ENCODE measurements around the gene VAMP1.

Gene VAMP1

DNA sequence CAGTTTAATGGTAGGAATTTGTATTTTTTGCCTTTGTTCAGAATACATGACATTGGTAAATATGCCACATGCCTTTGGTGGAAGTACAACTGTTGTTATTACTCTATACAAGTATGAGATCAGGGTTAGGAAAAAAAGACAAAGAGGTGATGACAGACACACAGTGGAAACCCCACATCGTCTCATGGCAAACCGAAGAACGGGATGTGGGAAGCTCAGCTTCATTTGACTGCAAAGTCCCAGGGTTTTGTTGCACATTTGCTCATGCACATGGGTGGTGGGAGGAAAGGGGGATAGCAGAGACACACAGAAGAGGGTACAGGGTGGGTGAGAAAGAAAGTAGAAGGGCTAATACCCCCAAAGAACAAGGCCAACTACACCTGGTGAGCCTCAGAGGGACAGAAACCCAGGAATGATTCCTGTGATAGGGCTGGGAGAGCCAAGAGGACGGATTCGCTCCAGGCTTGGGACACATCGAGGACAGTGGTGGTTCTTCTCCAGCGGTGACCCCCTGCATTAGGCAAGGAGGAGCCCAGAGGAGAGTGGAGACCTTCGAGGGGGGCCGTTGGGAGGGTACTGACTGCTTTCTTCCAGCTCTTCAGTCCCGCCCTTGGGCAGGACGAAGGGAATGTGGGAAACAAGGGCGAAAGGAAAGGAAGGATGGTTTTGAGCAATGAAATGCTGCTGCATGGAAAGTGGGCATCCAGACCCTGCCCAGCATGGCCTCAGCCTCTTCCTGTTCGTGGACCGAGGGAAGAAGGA is 8.1 kb downstream of the VAMP1 start:
- no peak for DNase-seq (ENCODE audit: extremely low read depth, insufficient read length)
- TF ChIP-seq, protein P1, sequence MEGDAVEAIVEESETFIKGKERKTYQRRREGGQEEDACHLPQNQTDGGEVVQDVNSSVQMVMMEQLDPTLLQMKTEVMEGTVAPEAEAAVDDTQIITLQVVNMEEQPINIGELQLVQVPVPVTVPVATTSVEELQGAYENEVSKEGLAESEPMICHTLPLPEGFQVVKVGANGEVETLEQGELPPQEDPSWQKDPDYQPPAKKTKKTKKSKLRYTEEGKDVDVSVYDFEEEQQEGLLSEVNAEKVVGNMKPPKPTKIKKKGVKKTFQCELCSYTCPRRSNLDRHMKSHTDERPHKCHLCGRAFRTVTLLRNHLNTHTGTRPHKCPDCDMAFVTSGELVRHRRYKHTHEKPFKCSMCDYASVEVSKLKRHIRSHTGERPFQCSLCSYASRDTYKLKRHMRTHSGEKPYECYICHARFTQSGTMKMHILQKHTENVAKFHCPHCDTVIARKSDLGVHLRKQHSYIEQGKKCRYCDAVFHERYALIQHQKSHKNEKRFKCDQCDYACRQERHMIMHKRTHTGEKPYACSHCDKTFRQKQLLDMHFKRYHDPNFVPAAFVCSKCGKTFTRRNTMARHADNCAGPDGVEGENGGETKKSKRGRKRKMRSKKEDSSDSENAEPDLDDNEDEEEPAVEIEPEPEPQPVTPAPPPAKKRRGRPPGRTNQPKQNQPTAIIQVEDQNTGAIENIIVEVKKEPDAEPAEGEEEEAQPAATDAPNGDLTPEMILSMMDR (IDR thresholded peaks at IDR 0.05; ENCODE audit: insufficient read depth, low read length, poor library complexity, severe bottlenecking) = no peak
- Histone ChIP-seq H3K4me3 (replicated peaks; ENCODE audit: low read depth, low read length) (no peak overlapping the region), H3K36me3 (ENCODE audit: control insufficient read depth, insufficient read depth, low read length) (peaks cover 53% of the 10 kb centered on the region), H3K27me3 (replicated peaks; ENCODE audit: control insufficient read depth, insufficient read depth, low read length) (no peaks in the 10 kb centered on the region)

DNA sequence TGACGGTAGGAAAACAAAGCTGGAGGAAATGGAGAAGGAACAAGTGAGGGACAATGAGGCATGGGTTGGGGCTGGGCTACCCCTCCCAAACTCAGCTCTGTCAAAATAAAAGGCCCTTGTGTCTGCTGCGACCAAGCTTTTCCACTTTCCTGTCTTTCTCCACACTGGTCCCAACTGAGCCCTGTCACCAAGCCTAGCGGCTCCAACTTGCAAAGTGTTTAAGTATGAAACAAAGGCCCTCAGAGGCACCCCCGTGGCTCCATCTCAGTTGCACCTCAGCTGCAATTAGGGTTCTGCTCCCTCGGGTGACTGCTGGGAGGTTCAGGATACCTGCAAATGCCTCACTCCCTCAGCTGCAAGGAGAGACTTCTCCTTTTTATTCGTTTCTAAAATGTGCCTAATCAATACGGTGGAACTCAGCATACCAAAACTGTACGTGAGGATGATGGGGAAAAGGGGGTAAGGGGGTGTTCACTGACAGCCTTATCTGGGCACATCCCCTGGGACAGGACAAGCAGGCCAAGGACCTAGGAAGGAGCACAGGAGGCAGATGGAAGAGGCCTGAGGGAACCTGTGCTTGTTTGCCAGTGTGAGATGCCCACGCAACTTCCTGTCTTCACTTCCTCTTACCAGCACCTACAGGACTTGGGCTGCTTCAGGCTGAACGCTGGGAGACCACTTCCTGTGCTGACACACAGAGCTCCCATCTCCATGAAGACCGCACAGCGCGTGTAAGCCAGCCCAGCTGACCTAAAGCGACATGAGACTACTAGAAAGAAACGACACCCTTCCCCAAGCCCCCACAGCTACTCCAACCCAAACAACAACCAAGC is 8.9 kb downstream of the VAMP1 start:
- H3K27me3 ChIP-seq (replicated peaks; ENCODE audit: control insufficient read depth, insufficient read depth, low read length) = no peaks in the 10 kb centered on the region
- H3K4me3 ChIP-seq (replicated peaks; ENCODE audit: low read depth, low read length) = no peak overlapping the region
- TF ChIP-seq, protein P1 (IDR thresholded peaks at IDR 0.05; ENCODE audit: insufficient read depth, low read length, poor library complexity, severe bottlenecking) = no peak
- peaks cover 55% of the 10 kb centered on the region for H3K36me3 ChIP-seq (ENCODE audit: control insufficient read depth, insufficient read depth, low read length)
- peak; percentile 81 for DNase-seq (ENCODE audit: extremely low read depth, insufficient read length)

DNA sequence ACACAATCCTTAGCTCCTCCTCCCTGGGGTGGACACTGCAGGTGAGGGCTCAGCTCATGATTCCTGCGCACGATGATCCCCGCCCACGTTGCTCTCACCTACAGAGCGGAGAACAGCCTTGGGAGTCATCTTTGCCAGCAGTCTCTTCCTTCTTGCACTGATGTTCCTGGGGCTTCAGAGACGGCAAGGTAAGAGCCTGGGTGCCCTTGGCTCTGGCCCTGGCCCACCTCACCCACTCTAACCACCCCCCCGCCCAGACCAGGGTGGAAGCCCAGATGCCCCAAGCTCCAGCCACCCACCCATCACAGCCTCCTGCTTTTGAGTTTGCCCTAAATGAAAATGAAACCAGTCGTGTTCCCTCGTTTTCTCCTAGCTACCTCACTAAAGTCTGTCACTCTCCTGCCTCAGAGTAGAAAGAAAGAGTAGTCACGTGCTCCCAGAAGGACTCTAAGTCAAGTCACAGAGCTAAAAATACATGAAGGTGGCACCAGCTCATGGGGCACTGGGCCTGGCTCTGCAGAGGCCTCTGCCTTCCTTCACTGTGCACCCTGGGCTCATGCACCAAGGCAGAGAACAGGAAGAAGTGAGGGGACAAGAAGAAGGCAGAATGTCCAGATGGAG is 9.6 kb downstream of the VAMP1 start:
- peaks cover 49% of the 10 kb centered on the region for H3K36me3 ChIP-seq (ENCODE audit: control insufficient read depth, insufficient read depth, low read length)
- H3K4me3 ChIP-seq (replicated peaks; ENCODE audit: low read depth, low read length) = no peak overlapping the region
- no peaks in the 10 kb centered on the region for H3K27me3 ChIP-seq (replicated peaks; ENCODE audit: control insufficient read depth, insufficient read depth, low read length)
- no peak for DNase-seq (ENCODE audit: extremely low read depth, insufficient read length)
- TF ChIP-seq, protein P1 (IDR thresholded peaks at IDR 0.05; ENCODE audit: insufficient read depth, low read length, poor library complexity, severe bottlenecking) = no peak

DNA sequence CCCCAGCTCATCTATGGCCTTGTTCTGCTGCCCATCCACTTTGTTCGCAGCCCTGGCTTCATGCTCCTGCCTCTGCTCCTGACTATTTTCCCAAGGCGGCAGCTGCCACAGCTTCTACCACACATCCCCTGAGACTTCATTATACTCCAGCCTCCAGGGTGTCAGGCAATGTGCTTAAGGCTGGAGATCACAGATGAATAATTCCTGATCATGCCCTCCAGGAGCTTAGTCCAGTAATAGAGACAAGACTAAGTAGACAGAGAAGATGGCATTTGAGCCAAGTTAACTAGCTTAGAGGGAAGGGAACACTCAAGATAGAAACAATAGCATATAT is 11.5 kb downstream of the VAMP1 start:
- no peak for DNase-seq (ENCODE audit: extremely low read depth, insufficient read length)
- Histone ChIP-seq H3K36me3 (ENCODE audit: control insufficient read depth, insufficient read depth, low read length) (peaks cover 39% of the 10 kb centered on the region), H3K27me3 (replicated peaks; ENCODE audit: control insufficient read depth, insufficient read depth, low read length) (no peaks in the 10 kb centered on the region), H3K4me3 (replicated peaks; ENCODE audit: low read depth, low read length) (no peak overlapping the region)
- TF ChIP-seq, protein P1 (IDR thresholded peaks at IDR 0.05; ENCODE audit: insufficient read depth, low read length, poor library complexity, severe bottlenecking) = no peak

DNA sequence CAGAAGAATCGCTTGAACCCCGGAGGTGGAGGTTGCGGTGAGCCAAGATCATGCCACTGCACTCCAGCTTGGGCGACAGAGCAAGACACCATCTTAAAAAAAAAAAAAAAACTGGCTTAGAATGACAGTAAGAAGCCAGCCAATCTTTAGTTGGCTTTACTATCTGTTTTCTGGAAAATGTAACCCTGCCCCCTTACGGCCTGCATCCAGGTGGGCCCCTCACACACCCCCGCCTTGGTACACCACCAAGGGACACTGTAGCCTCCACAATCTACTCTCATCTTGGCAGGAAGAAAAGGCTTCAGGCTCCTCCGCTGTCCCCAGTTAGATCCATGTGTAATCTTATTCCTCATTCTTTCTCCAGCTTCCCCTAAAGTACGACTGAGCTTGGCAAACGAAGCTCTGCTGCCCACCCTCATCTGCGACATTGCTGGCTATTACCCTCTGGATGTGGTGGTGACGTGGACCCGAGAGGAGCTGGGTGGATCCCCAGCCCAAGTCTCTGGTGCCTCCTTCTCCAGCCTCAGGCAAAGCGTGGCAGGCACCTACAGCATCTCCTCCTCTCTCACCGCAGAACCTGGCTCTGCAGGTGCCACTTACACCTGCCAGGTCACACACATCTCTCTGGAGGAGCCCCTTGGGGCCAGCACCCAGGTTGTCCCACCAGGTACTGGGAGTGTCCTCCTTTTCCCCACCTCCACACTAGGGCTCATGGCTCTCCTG is 12.0 kb downstream of the VAMP1 start:
- DNase-seq (ENCODE audit: extremely low read depth, insufficient read length) = no peak
- TF ChIP-seq, protein P1 (IDR thresholded peaks at IDR 0.05; ENCODE audit: insufficient read depth, low read length, poor library complexity, severe bottlenecking) = no peak
- Histone ChIP-seq H3K27me3 (replicated peaks; ENCODE audit: control insufficient read depth, insufficient read depth, low read length) (no peaks in the 10 kb centered on the region), H3K4me3 (replicated peaks; ENCODE audit: low read depth, low read length) (no peak overlapping the region), H3K36me3 (ENCODE audit: control insufficient read depth, insufficient read depth, low read length) (peaks cover 36% of the 10 kb centered on the region)

Measured in GM06990 (cell line).